GM21576 (cell line): ENCODE measurements around the gene PUSL1.

Experiments used
- ATAC-seq: cut with Tn5 transposase; IDR thresholded peaks from one replicate; pipeline ENCODE4 v1.9.1; 2021; ENCODE audit warnings: mild to moderate bottlenecking, moderate library complexity; ENCODE audit not compliant: unreplicated experiment

The PUSL1 gene

GRCh38 chr1:1349256-1350012 lies 41.0 kb downstream of the PUSL1 start, which contains the start of gene DVL1:
TSS of gene DVL1 (minus strand) at chr1:1349418. CDS start at chr1:1349065, 353 bp downstream.
- ATAC-seq, result peak; percentile 49

GRCh38 chr1:1351511-1352427 lies 43.4 kb downstream of the PUSL1 start:
- no peak for ATAC-seq

GRCh38 chr1:1352786-1353388 lies 44.5 kb downstream of the PUSL1 start:
- no peak for ATAC-seq

- ATAC-seq, result no peak
These were observed 45.2 kb downstream of the PUSL1 start for GRCh38 chr1:1353389-1354151.

- no peak for ATAC-seq
These were observed 46.2 kb downstream of the PUSL1 start for GRCh38 chr1:1354271-1355247.

GRCh38 chr1:1355416-1355815 lies 47.0 kb downstream of the PUSL1 start:
- ATAC-seq, result no peak

- no peak for ATAC-seq
These were observed 47.9 kb downstream of the PUSL1 start for GRCh38 chr1:1356166-1356795.

GRCh38 chr1:1356796-1357401 lies 48.5 kb downstream of the PUSL1 start:
- no peak for ATAC-seq

GRCh38 chr1:1357871-1358432 lies 49.6 kb downstream of the PUSL1 start:
- no peak for ATAC-seq

GRCh38 chr1:1358433-1359271 lies 50.3 kb downstream of the PUSL1 start, which contains the start of gene MXRA8:
TSS of gene MXRA8 (minus strand) at chr1:1358555. CDS start at chr1:1358504, 51 bp downstream.
- no peak for ATAC-seq

GRCh38 chr1:1359308-1359663 lies 50.9 kb downstream of the PUSL1 start:
- no peak for ATAC-seq

- ATAC-seq, result no peak
These were observed 51.5 kb downstream of the PUSL1 start for GRCh38 chr1:1359664-1360468.

GRCh38 chr1:1360506-1361169 lies 52.2 kb downstream of the PUSL1 start:
- ATAC-seq, result no peak
